Ectodermal cell (in vitro differentiated cells): ENCODE results near the gene PPP6R3.
"Not testable (repeated sequence)": the region's sequence is repeated elsewhere in the genome, so short reads cannot be mapped to it uniquely, and the experiment has no call there.

ENCODE experiments used
- H3K27ac ChIP-seq: 2 replicates; pipeline ENCODE4 v1.7.0; 2013; ENCODE audit warnings: mild to moderate bottlenecking, low read depth, low read length; ENCODE audit not compliant: insufficient read depth, poor library complexity, severe bottlenecking
- H3K27me3 ChIP-seq: 2 replicates; pipeline ENCODE4 v1.7.0; 2013; ENCODE audit warnings: mild to moderate bottlenecking, low read length; ENCODE audit not compliant: insufficient read depth, control insufficient read depth, poor library complexity, severe bottlenecking
- H3K36me3 ChIP-seq: one replicate; pipeline ENCODE4 v1.7.0; 2013; ENCODE audit warnings: low read length; ENCODE audit not compliant: control insufficient read depth, insufficient read depth
- H3K4me1 ChIP-seq: one replicate; pipeline ENCODE4 v1.7.0; 2013; ENCODE audit warnings: low read length; ENCODE audit not compliant: control insufficient read depth, insufficient read depth
- H3K4me3 ChIP-seq: 2 replicates; pipeline ENCODE4 v1.7.0; 2013; ENCODE audit warnings: low read depth, low read length, control low read depth; ENCODE audit not compliant: insufficient read depth
- H3K9me3 ChIP-seq: 2 replicates; pipeline ENCODE4 v1.7.0; 2013; ENCODE audit warnings: mild to moderate bottlenecking, low read length, moderate library complexity; ENCODE audit not compliant: control insufficient read depth
- WGBS, 2 experiments: methylation state at CpG; one replicate each; pipeline ENCODE4 v1.1.7; 2013; ENCODE audit warnings: missing lambda C conversion rate in 2 of 2; 5-methylcytosine and 5-hydroxymethylcytosine counted together

Gene PPP6R3

DNA sequence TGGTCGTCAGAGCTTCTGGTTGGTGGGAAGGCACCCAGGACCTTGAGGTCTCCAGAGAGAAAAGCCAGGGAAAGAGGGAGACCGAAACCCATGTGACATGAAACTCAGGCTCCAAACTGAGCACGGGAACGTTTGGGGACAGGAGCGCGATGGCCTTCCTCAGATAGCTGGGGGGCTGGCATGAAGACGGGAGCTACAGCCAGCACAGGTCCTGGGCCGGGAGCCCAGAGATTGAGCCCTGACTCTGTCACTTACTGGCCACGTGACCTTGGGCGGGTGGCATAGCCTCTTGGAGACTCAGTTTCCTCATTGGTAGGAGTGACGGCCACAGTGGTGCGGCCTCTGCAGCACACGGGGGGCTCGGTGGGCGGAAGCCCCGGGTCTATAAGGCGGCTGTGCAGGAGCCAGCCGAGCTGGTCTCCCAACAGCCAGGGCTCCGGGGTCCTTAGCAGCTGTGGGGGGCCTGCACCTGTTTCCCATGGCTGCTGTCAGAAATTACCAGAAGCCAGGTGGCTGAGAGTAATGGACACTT lies 36.4 kb upstream of the PPP6R3 start:
- H3K9me3 ChIP-seq = no peaks in the 10 kb centered on the region
- no peak overlapping the region for H3K27ac ChIP-seq
- H3K4me3 ChIP-seq = no peak overlapping the region
- no peaks in the 10 kb centered on the region for H3K27me3 ChIP-seq
- 95 to 96% methylated on average over 19 of the region's 19 CpGs for WGBS, 2 experiments
- no peaks in the 10 kb centered on the region for H3K4me1 ChIP-seq
- peaks cover 5% of the 10 kb centered on the region for H3K36me3 ChIP-seq

DNA sequence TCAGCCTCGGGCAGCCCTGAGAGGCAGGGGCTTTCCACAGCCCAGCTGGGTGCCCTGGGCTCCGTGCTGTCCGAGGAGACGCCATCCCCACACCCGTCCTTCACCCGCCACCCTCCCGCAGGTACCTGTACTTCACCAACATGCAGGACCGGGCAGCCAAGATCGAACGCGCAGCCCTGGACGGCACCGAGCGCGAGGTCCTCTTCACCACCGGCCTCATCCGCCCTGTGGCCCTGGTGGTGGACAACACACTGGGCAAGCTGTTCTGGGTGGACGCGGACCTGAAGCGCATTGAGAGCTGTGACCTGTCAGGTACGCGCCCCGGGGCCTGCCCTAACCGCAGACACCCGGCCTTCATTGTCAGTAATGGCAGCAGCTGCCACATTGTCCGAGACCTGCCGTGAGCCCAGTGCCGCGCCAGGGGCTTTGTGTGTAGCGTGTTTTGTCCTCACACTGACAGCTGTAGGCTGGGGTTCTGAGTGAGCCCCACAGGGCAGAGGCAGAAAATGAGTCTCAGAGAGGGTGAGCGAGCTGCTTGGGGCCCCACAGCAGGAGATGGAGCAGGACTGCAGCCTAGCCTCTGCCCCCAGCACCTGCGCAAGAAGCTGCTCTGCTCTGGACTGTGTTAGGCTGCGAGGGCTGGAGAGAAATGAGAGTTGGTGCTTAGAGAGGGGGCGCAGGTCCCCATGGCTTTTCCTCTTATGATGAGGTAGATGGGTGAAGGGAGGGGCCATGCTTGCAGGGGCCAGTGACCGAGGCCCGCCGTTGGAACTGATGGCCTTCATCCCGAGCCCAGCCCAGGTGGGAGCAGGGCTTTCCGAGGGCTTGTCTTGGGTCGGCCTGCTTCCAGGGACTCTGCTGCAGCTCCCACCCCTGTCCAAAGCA lies 35.3 kb upstream of the PPP6R3 start:
- Histone ChIP-seq H3K4me1 (no peaks in the 10 kb centered on the region), H3K36me3 (peaks cover 13% of the 10 kb centered on the region), H3K27ac (no peak overlapping the region), H3K27me3 (no peaks in the 10 kb centered on the region), H3K4me3 (no peak overlapping the region), H3K9me3 (no peaks in the 10 kb centered on the region)
- WGBS, 2 experiments = 94 to 95% methylated on average over 40 of the region's 40 CpGs

DNA sequence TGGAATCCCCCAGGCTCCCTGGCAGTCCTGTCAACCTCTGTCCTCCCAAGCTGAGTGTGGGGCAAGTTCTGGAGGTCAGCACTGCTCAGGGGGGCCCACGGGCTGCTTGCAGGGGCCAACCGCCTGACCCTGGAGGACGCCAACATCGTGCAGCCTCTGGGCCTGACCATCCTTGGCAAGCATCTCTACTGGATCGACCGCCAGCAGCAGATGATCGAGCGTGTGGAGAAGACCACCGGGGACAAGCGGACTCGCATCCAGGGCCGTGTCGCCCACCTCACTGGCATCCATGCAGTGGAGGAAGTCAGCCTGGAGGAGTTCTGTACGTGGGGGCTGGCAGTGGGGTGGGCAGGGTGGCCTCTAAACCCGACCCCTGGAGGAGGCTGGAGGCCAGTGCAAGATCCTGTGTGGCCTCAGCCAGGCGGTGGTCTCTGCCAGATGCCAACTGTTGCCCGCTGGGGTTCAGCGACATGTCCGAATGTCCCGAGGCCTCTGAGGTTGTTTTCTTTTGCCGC lies 34.6 kb upstream of the PPP6R3 start:
- WGBS, 2 experiments = 94 to 96% methylated on average over 21 of the region's 21 CpGs
- no peak overlapping the region for H3K27ac ChIP-seq
- H3K27me3 ChIP-seq = no peaks in the 10 kb centered on the region
- H3K4me1 ChIP-seq = no peaks in the 10 kb centered on the region
- no peak overlapping the region for H3K4me3 ChIP-seq
- H3K9me3 ChIP-seq = no peaks in the 10 kb centered on the region
- H3K36me3 ChIP-seq = peaks cover 13% of the 10 kb centered on the region

DNA sequence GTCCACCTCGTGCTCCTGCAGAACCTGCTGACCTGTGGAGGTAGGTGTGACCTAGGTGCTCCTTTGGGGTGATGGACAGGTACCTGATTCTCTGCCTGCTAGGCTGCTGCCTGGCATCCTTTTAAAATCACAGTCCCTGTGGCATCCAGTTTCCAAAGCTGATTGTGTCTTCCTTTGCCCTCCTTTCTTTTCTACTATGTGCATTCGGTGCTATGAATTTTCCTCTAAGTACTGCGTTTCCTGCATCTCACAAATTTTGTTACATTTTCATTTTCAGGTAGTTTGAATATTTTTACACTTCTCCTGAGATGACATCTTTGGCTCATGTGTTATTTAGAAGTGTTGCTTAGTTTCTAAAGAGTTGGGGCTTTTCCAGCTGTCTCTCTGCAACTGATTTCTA lies 30.9 kb upstream of the PPP6R3 start:
- Histone ChIP-seq H3K27me3 (no peaks in the 10 kb centered on the region), H3K4me1 (no peaks in the 10 kb centered on the region), H3K9me3 (no peaks in the 10 kb centered on the region), H3K36me3 (peaks cover 13% of the 10 kb centered on the region), H3K4me3 (no peak overlapping the region), H3K27ac (no peak overlapping the region)
- WGBS, 2 experiments = 94 to 99% methylated on average over 2 to 3 of the region's 3 CpGs

DNA sequence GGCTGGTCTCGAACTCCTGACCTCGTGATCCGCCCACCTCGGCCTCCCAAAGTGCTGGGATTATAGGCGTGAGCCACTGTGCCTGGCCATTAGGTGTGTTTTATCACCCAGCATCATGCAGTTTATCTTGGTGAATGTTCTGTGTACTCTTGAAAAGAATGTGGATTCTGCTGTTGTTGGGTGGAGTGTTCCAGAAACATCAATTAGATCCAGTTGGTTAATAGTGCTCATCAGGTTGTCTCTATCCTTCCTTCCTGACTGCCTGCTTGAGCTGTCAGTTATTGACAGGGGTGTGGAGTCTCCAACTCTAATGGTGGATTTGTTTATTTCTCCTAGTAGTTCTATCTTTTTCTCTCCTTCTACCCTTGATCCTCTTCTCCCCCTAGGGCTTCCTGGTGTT lies 30.2 kb upstream of the PPP6R3 start:
- Histone ChIP-seq H3K4me3 (no peak overlapping the region), H3K9me3 (no peaks in the 10 kb centered on the region), H3K36me3 (peaks cover 13% of the 10 kb centered on the region), H3K4me1 (no peaks in the 10 kb centered on the region), H3K27ac (no peak overlapping the region), H3K27me3 (no peaks in the 10 kb centered on the region)
- 94 to 97% methylated on average over 5 of the region's 5 CpGs for WGBS, 2 experiments

DNA sequence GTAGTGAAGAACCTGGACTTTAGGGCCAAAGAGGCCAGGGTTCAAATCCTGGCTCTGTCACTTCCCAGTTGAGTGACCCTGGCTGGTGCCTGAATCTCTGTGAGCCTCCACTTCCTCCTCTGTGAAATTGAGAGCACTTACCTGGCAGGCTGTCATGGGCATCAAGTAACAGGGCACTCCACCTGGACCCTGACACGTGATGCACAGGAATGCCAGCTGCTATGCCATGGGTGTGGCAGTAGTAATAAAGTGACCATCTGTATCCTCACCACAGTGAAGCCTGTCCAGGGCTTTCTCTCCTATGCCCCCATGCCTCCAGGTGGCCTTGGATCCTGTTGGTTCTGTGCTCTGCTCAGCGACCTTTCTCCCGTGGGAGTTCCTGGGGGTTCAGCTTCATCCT lies 29.8 kb upstream of the PPP6R3 start:
- H3K36me3 ChIP-seq = peaks cover 13% of the 10 kb centered on the region
- no peaks in the 10 kb centered on the region for H3K4me1 ChIP-seq
- no peaks in the 10 kb centered on the region for H3K9me3 ChIP-seq
- WGBS, 2 experiments = 93% methylated on average over 3 of the region's 3 CpGs
- no peaks in the 10 kb centered on the region for H3K27me3 ChIP-seq
- no peak overlapping the region for H3K4me3 ChIP-seq
- no peak overlapping the region for H3K27ac ChIP-seq

GRCh38 chr11:68431984-68432645 lies 28.4 kb upstream of the PPP6R3 start:
- Histone ChIP-seq H3K36me3 (peaks cover 9% of the 10 kb centered on the region), H3K4me1 (no peaks in the 10 kb centered on the region), H3K27me3 (no peaks in the 10 kb centered on the region), H3K9me3 (no peaks in the 10 kb centered on the region), H3K4me3 (no peak overlapping the region), H3K27ac (no peak overlapping the region)
- WGBS, 2 experiments = 91 to 93% methylated on average over 24 of the region's 24 CpGs

- H3K27ac ChIP-seq = no peak overlapping the region
- WGBS, 2 experiments = 89 to 90% methylated on average over 17 of the region's 17 CpGs
- H3K4me3 ChIP-seq = no peak overlapping the region
- no peaks in the 10 kb centered on the region for H3K9me3 ChIP-seq
- H3K27me3 ChIP-seq = no peaks in the 10 kb centered on the region
- peaks cover 9% of the 10 kb centered on the region for H3K36me3 ChIP-seq
- no peaks in the 10 kb centered on the region for H3K4me1 ChIP-seq
Measured at GRCh38 chr11:68432874-68433273, 27.7 kb upstream of the PPP6R3 start.

- Histone ChIP-seq H3K36me3 (peaks cover 9% of the 10 kb centered on the region), H3K9me3 (no peaks in the 10 kb centered on the region), H3K27ac (no peak overlapping the region), H3K27me3 (no peaks in the 10 kb centered on the region), H3K4me1 (no peaks in the 10 kb centered on the region), H3K4me3 (no peak overlapping the region)
- 95 to 96% methylated on average over 31 of the region's 31 CpGs for WGBS, 2 experiments
Measured at GRCh38 chr11:68433541-68433940, 27.0 kb upstream of the PPP6R3 start.

- not testable (repeated sequence) for H3K27me3 ChIP-seq, H3K36me3 ChIP-seq
- WGBS, 2 experiments = 90 to 96% methylated on average over 5 of the region's 5 CpGs
Measured at GRCh38 chr11:68434159-68434558, 26.4 kb upstream of the PPP6R3 start.

More at GRCh38 chr11:68434159-68434558, 26.4 kb upstream of the PPP6R3 start:
- H3K4me1 ChIP-seq, H3K9me3 ChIP-seq, H3K27ac ChIP-seq, H3K4me3 ChIP-seq: not testable (repeated sequence)
